GM21390 (cell line): ENCODE measurements around the gene STAMBP.
"Not testable (repeated sequence)": the region's sequence is repeated elsewhere in the genome, so short reads cannot be mapped to it uniquely, and the experiment has no call there.

Experiments used
- ATAC-seq: cut with Tn5 transposase; IDR thresholded peaks from one replicate; pipeline ENCODE4 v1.9.1; 2021; ENCODE audit not compliant: unreplicated experiment

Gene STAMBP

GRCh38 chr2:73903949-73904613, 75.3 kb downstream of the STAMBP start:
- not testable (repeated sequence) for ATAC-seq

- ATAC-seq = no peak
Observed at GRCh38 chr2:73904952-73905351, 76.2 kb downstream of the STAMBP start.

GRCh38 chr2:73906847-73907505, 78.2 kb downstream of the STAMBP start:
- no peak for ATAC-seq

- peak; percentile 69 for ATAC-seq
Observed at GRCh38 chr2:73907840-73908452, 79.2 kb downstream of the STAMBP start.

- ATAC-seq = no peak
Observed at GRCh38 chr2:73908689-73909652, 80.2 kb downstream of the STAMBP start.

- ATAC-seq = no peak
Observed at GRCh38 chr2:73910873-73911547, 82.2 kb downstream of the STAMBP start.

- ATAC-seq = no peak
Observed at GRCh38 chr2:73911548-73912208, 82.9 kb downstream of the STAMBP start.

- ATAC-seq = no peak
Observed at GRCh38 chr2:73913414-73914054, 84.8 kb downstream of the STAMBP start.

- ATAC-seq = no peak
Observed at GRCh38 chr2:73914667-73915066, 85.9 kb downstream of the STAMBP start.

- no peak for ATAC-seq
Observed at GRCh38 chr2:73915437-73915993, 86.8 kb downstream of the STAMBP start.

- no peak for ATAC-seq
Observed at GRCh38 chr2:73916666-73917065, 87.9 kb downstream of the STAMBP start.

GRCh38 chr2:73917296-73917695, 88.5 kb downstream of the STAMBP start:
- ATAC-seq = no peak

GRCh38 chr2:73917696-73918207, 89.0 kb downstream of the STAMBP start:
- ATAC-seq = no peak

- ATAC-seq = no peak
Observed at GRCh38 chr2:73918856-73919255, 90.1 kb downstream of the STAMBP start.

- no peak for ATAC-seq
Observed at GRCh38 chr2:73919596-73920228, 91.0 kb downstream of the STAMBP start.

GRCh38 chr2:73920577-73921545, 92.1 kb downstream of the STAMBP start:
- no peak for ATAC-seq

- no peak for ATAC-seq
Observed at GRCh38 chr2:73921581-73921980, 92.8 kb downstream of the STAMBP start.
